AG04450 (cell line): ENCODE data around the gene CTH. TPM values are rescaled to one million over a fixed set of nuclear protein-coding genes. Genes with fewer than 3 reads are reported as not detected.
"Not testable (repeated sequence)": the region's sequence is repeated elsewhere in the genome, so short reads cannot be mapped to it uniquely, and the experiment has no call there.

Experiments
- CTCF ChIA-PET: fragments of 300-600, 350-600 bp; formaldehyde crosslinking; extraction: SDS; loops from one replicate; lab custom pipeline; 2022; ENCODE audit warnings: antibody characterized with exemption, inconsistent platforms; lab: Charles Lee
- POLR2A ChIA-PET: fragments of 350-600 bp; formaldehyde crosslinking; extraction: SDS; loops from one replicate; lab custom pipeline; 2021; ENCODE audit warnings: antibody characterized with exemption, inconsistent platforms; lab: Yijun Ruan, JAX
- DNase-seq: peaks from one replicate; pipeline ENCODE4 v3.0.0-alpha.2; 2011; ENCODE audit warnings: low read depth, low spot score
- H3K27ac ChIP-seq: one replicate; pipeline ENCODE4 v1.5.1; 2012; ENCODE audit warnings: low read depth, low read length, control low read depth
- H3K27me3 ChIP-seq: one replicate; pipeline ENCODE4 v1.6.0; 2012; ENCODE audit warnings: low read length; ENCODE audit not compliant: control insufficient read depth, insufficient read depth
- H3K4me3 ChIP-seq: 2 replicates; pipeline ENCODE4 v1.5.1; 2011; ENCODE audit warnings: mild to moderate bottlenecking, low read depth, low read length, control low read depth
- H3K9me3 ChIP-seq: 2 replicates; pipeline ENCODE4 v1.5.1; 2012; ENCODE audit warnings: low read length; ENCODE audit not compliant: control insufficient read depth, insufficient read depth
- polyA plus RNA-seq: library from polyadenylated mRNA; depleted of rRNA; stranded (reverse); fragments of >200 nt; gene quantifications from 2 replicates; pipeline ENCODE4 v1.2.3, GENCODE V29; 2011
- TF ChIP-seq, protein P1 (sequence below): IDR thresholded peaks from 2 replicates; pipeline ENCODE4 v1.5.1; 2011; ENCODE audit warnings: low read depth, low read length, control low read depth, inconsistent platforms

Gene CTH
- polyA plus RNA-seq, 1 experiment, result 9.6 TPM

DNA sequence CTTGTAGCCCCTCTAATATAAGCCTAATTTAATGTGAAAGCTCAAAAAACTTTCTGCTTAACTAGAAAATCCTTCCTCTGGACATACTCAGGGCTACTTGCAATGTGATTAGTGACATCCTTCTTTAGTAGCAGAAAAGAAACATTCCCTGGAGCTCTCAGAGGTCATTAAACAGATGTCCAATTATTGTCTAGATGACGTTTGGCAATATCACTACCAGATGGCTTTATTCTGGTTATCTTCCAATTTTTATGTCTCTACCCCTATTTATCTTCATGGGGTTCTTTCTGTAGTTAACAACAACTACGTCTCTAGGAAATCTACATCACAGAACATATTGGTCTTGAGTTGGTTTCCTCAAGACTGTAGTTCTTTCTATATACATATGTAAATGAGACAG, 44.2 kb downstream of the CTH start:
- Histone ChIP-seq H3K9me3 (no peaks in the 10 kb centered on the region), H3K27ac (no peak overlapping the region), H3K4me3 (no peak overlapping the region), H3K27me3 (peaks cover 2% of the 10 kb centered on the region)
- ChIA-PET POLR2A (no interaction called here), CTCF (no interaction called here)
- no peak for DNase-seq
- TF ChIP-seq, protein P1, sequence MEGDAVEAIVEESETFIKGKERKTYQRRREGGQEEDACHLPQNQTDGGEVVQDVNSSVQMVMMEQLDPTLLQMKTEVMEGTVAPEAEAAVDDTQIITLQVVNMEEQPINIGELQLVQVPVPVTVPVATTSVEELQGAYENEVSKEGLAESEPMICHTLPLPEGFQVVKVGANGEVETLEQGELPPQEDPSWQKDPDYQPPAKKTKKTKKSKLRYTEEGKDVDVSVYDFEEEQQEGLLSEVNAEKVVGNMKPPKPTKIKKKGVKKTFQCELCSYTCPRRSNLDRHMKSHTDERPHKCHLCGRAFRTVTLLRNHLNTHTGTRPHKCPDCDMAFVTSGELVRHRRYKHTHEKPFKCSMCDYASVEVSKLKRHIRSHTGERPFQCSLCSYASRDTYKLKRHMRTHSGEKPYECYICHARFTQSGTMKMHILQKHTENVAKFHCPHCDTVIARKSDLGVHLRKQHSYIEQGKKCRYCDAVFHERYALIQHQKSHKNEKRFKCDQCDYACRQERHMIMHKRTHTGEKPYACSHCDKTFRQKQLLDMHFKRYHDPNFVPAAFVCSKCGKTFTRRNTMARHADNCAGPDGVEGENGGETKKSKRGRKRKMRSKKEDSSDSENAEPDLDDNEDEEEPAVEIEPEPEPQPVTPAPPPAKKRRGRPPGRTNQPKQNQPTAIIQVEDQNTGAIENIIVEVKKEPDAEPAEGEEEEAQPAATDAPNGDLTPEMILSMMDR, result no peak

DNA sequence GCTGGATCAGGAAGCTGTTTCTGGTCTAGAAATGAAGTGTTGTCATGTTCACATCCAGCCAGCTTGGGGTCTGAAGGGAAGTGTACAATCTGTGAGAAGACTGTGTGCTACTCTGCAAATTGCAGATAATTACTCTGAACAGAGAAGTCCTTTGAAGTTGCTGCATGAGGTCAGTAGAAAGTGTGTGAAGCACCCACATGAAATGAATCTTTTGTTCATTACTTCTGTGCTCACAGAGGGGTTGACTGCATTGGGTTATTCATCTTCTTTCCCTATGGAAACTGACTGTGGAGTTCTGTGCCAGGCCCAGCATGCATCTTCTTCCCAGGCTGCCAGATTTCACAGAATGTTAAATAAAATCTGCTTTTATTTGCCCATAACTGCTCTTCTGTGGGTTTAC, 47.1 kb downstream of the CTH start:
- Histone ChIP-seq H3K9me3 (no peaks in the 10 kb centered on the region), H3K4me3 (no peak overlapping the region), H3K27ac (no peak overlapping the region), H3K27me3 (peaks cover 2% of the 10 kb centered on the region)
- DNase-seq, result no peak
- TF ChIP-seq, protein P1, result no peak
- ChIA-PET POLR2A (no interaction called here), CTCF (no interaction called here)

DNA sequence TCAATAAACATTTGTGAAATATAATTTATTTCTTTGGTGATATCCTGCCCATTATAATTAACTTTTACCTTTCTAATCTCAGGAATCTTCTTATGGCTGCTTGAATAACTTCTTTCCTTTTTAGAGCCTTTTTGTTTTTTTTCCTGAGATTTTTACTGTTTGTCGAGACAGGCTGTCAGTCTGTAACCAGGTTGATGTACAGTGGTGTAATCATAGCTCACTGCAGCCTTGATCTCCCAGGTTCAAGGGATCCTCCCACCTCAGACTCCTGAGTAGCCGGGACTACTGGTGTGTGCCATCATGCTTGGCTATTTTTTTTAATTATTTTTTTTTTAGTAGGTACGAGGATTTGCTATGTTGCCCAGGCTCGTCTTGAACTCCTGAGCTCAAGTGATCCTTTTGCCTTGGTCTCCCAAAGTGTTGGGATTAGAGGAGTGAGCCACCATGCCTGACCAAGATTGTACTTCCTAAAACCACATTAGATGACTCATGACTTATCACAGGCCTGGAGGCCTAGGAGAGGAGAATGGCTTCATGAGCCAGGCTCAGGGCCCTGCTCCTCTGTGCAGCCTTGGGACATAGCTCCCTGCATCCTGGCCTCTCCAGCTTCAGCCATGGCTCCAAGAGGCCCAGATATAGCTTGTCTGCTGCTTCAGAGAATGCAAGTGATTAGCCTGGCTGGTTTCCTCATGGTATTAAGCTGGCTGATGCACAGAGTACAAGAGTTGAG, 48.6 kb downstream of the CTH start:
- no peaks in the 10 kb centered on the region for H3K9me3 ChIP-seq
- CTCF ChIA-PET, result interaction anchor here (1.0 kb wide), 1 partner anchor 23 kb away, joined by 3 read pairs; no protein-coding TSS in a partner anchor
- TF ChIP-seq, protein P1, result no peak
- POLR2A ChIA-PET, result interaction anchor here (0.5 kb wide), 1 partner anchor 82 kb away, joined by 3 read pairs; no protein-coding TSS in a partner anchor
- H3K27me3 ChIP-seq, result no peaks in the 10 kb centered on the region
- no peak overlapping the region for H3K27ac ChIP-seq
- H3K4me3 ChIP-seq, result no peak overlapping the region
- no peak for DNase-seq

DNA sequence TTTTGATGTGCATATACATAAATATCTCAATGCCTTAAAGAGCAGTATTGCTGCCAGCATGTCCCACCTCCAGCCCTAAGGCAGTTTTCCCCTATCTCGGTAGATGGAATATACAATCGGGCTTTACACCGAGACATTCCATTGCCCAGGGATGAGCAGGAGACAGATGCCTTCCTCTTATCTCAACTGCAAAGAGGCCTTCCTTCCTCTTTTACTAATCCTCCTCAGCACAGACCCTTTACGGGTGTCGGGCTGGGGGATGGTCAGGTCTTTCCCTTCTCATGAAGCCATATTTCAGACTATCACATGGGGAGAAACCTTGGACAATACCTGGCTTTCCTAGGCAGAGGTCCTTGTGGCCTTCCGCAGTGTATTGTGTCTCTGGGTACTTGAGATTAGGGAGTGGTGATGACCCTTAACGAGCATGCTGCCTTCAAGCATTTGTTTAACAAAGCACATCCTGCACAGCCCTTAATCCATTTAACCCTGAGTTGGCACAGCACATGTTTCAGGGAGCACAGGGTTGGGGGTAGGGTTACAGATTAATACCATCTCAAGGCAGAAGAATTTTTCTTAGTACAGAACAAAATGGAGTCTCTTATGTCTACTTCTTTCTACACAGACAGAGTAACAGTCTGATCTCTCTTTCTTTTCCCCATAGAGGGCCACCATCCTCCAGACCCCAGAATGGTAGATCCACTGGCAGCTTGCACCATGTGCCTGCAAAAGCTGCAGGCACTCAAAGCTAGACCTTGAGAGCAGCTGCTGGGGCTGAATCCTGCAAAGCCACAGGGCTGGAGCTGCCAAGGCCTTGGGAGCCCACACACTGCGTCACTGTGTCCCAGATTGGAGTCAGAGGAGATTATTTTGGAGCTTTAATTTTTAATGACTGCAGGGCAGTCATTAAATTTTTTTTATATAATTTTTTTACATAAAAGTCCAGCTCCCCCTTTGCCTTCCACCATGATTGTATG, 50.0 kb downstream of the CTH start:
- H3K27me3 ChIP-seq, POLR2A ChIA-PET, CTCF ChIA-PET, H3K4me3 ChIP-seq, H3K9me3 ChIP-seq, H3K27ac ChIP-seq, DNase-seq: not testable (repeated sequence)

DNA sequence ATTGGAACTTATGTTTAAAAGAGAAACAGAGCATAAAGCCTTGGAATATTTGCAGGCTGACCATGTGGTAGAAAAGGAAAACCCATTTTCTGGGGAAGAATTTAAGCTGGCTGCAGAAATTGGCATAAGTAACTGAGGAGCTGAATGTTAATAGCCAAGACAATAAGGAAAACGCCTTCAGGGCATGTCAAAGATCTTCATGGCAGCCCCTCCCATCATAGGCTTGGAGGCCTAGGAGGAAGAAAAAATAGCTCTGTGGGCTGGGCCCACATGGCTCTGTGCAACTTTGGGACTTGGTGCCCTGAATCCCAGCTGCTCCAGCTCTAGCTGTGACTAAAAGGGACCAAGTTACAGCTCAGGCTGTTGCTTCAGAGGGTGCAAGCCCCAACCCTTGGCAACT, 51.5 kb downstream of the CTH start:
- Histone ChIP-seq H3K27me3 (no peaks in the 10 kb centered on the region), H3K27ac (no peak overlapping the region), H3K4me3 (no peak overlapping the region), H3K9me3 (no peaks in the 10 kb centered on the region)
- no peak for DNase-seq
- TF ChIP-seq, protein P1, result no peak
- POLR2A ChIA-PET, result no interaction called here
- CTCF ChIA-PET, result interaction anchor here (0.5 kb wide), 1 partner anchor 1314 kb away, joined by 3 read pairs; no protein-coding TSS in a partner anchor
